ENCODE measurements around the gene TPP1. TPM values are rescaled to one million over a fixed set of nuclear protein-coding genes. Genes with fewer than 3 reads are reported as not detected.
A peak's percentile ranks its signal among the peaks of the same experiment; 100 is the strongest.

TPP1 gene
- total and polyA plus RNA-seq, 9 donors = 21.0 to 360 (median 58.2) TPM

DNA sequence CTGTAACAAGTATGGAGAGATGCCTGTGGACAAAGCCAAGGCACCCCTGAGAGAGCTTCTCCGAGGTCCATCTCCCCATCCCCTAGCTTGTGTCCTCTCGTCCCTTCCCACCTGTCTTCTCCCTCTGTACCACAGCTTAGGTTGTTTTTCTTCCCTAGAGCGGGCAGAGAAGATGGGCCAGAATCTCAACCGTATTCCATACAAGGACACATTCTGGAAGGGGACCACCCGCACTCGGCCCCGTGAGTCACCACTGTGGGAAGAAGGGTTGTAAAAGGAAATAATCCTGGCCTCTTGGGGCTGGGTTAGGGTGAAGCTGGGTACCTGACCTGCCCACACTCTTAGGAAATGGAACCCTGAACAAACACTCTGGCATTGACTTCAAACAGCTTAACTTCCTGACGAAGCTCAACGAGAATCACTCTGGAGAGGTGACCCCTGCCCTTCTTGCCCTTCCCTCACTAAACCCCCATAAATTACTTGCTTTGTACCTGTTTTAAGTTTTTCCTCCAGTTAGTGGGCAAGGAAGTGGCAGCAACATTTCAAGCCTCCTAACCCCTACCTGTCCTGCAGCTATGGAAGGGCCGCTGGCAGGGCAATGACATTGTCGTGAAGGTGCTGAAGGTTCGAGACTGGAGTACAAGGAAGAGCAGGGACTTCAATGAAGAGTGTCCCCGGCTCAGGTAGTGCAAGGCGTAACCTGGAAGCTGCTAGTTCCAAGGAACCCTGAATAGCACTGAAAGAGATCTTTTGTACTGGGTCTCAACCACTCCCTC, 10.3 kb downstream of the TPP1 start:
- no peak for TF ChIP-seq EP300 (IDR thresholded peaks at IDR 0.05)
- no peak for TF ChIP-seq POLR2A (IDR thresholded peaks at IDR 0.05)

DNA sequence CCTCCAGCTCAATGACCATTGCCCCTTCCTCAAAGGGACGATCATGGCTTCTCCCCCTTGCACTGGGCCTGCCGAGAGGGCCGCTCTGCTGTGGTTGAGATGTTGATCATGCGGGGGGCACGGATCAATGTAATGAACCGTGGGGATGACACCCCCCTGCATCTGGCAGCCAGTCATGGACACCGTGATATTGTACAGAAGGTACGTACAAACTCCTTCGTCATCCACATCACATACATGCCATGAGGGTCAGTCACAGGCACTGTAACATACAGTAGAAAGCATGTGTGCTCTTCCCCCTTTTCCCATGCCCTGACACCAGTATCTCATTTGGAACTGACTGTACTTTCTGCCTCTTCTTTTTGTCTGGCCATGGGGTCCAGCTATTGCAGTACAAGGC, 11.2 kb downstream of the TPP1 start:
- intact Hi-C loops (cut with DNase I) = loop anchor here (5.0 to 10.0 kb wide), 4 partner anchors 77 to 371 kb away; partner anchors contain the start of genes CNGA4 (in 1 of the 4), MRPL17 (in 1 of the 4) and TRIM3 (in 1 of the 4)
- DNase-seq = peak in 2 of 5 donors; percentile 8 to 42
- TF ChIP-seq EP300 (IDR thresholded peaks at IDR 0.05) (no peak), POLR2A (IDR thresholded peaks at IDR 0.05) (no peak)
- TF ChIP-seq, protein P1, sequence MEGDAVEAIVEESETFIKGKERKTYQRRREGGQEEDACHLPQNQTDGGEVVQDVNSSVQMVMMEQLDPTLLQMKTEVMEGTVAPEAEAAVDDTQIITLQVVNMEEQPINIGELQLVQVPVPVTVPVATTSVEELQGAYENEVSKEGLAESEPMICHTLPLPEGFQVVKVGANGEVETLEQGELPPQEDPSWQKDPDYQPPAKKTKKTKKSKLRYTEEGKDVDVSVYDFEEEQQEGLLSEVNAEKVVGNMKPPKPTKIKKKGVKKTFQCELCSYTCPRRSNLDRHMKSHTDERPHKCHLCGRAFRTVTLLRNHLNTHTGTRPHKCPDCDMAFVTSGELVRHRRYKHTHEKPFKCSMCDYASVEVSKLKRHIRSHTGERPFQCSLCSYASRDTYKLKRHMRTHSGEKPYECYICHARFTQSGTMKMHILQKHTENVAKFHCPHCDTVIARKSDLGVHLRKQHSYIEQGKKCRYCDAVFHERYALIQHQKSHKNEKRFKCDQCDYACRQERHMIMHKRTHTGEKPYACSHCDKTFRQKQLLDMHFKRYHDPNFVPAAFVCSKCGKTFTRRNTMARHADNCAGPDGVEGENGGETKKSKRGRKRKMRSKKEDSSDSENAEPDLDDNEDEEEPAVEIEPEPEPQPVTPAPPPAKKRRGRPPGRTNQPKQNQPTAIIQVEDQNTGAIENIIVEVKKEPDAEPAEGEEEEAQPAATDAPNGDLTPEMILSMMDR (IDR thresholded peaks at IDR 0.05) = no peak
- Histone ChIP-seq H3K27me3 (no peaks in the 10 kb centered on the region), H3K4me1 (ENCODE audit: insufficient read depth) (peaks cover 13% of the 10 kb centered on the region), H3K9me3 (no peaks in the 10 kb centered on the region), H3K27ac (peak overlapping the region in 1 of 2 donors; percentile 86), H3K4me3 (no peak overlapping the region), H3K36me3 (no peaks in the 10 kb centered on the region)
- 80 to 87% (median 85%) methylated on average over 9 of the region's 9 CpGs for WGBS, 3 donors

More for the DNA sequence above, 10.3 kb downstream of the TPP1 start:
- Histone ChIP-seq H3K27ac (no peak overlapping the region), H3K27me3 (no peaks in the 10 kb centered on the region), H3K4me3 (no peak overlapping the region), H3K36me3 (no peaks in the 10 kb centered on the region), H3K4me1 (ENCODE audit: insufficient read depth) (peaks cover 13% of the 10 kb centered on the region), H3K9me3 (no peaks in the 10 kb centered on the region)
- peak in 1 of 5 donors; percentile 6 for DNase-seq
- intact Hi-C loops (cut with DNase I) = loop anchor here (5.0 to 10.0 kb wide), 4 partner anchors 76 to 372 kb away; partner anchors contain the start of genes CNGA4 (in 1 of the 4), MRPL17 (in 1 of the 4) and TRIM3 (in 1 of the 4)
- WGBS, 3 donors = 71 to 78% (median 77%) methylated on average over 14 of the region's 14 CpGs

DNA sequence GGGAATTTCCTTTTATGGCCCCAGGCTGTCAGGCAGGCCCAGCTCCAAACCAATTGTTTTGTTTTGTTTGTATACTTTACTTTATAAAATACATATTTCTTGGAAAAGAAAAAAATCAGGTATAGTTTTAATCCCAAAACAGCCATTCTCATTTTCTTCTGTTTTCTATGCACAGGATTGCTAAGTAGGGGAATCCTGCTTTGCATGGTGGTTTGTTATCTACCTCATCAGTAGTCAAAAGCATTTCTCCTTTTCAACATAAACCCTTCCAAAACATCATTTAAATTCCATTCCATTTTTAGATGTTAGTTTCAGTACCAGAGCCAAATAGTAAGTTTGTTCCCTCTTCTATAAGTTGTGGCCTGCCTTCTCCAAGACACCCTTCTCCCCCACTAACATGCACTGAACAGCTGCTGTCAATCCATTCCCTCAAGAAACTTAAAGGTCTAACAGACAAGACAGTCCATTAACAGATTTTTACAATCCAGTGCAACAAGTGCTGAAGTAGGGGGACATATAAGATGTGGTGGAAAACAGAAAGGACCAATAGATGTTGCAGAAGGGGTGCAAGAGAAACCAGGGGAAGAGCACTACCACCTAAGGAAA, 11.9 kb downstream of the TPP1 start:
- intact Hi-C loops (cut with DNase I) = loop anchor here (5.0 to 10.0 kb wide), 4 partner anchors 78 to 370 kb away; partner anchors contain the start of genes CNGA4 (in 1 of the 4), MRPL17 (in 1 of the 4) and TRIM3 (in 1 of the 4)
- no peaks in the 10 kb centered on the region for H3K27me3 ChIP-seq
- H3K36me3 ChIP-seq = no peaks in the 10 kb centered on the region
- H3K27ac ChIP-seq = peak overlapping the region in 1 of 2 donors; percentile 86
- H3K9me3 ChIP-seq = no peaks in the 10 kb centered on the region
- TF ChIP-seq EP300 (IDR thresholded peaks at IDR 0.05) (no peak), POLR2A (IDR thresholded peaks at IDR 0.05) (no peak)
- TF ChIP-seq, protein P1 (IDR thresholded peaks at IDR 0.05) = no peak
- H3K4me3 ChIP-seq = peak overlapping the region; percentile 14
- no peak for DNase-seq
- H3K4me1 ChIP-seq (ENCODE audit: insufficient read depth) = peaks cover 16% of the 10 kb centered on the region

DNA sequence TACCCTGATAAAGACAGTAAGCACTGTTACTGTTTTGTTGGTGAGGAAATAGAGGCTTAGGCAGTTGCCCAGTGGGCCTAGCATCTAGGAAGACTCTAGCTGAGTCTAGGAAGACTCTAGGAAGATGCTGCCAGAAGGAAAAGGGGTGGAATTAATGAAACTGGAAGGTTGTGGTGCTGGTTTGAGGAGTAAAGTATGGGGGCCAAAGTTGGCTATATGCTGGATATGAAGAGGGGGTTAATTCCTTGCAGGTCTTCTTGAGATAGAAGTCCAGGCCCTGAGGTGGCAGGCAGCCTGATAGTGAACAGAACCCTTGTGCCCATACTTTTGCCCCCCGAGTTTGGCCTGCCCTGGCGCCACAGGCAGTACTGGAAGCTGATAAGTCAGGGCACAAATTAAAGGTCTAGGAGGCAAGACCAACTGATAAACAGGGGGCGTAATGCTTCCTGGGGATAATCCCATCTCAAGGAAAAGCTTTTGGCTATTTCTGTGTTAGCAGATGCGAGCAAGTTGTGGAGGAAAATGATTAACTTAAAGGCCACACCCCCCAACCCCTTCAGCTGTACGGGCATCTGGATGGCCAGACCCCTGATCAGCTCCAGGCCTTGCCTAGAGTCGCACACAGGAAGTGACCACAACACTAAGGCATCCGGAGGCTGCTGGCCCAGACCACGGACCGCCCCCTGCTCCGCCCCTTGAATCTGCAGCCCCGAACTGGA, 12.6 kb downstream of the TPP1 start:
- Histone ChIP-seq H3K9me3 (no peaks in the 10 kb centered on the region), H3K27ac (peak overlapping the region; percentile 77 to 86), H3K36me3 (no peaks in the 10 kb centered on the region), H3K27me3 (no peaks in the 10 kb centered on the region), H3K4me1 (ENCODE audit: insufficient read depth) (peaks cover 19% of the 10 kb centered on the region), H3K4me3 (peak overlapping the region; percentile 28)
- DNase-seq = peak; percentile 92 to 95 (median 92)
- TF ChIP-seq, protein P1 (IDR thresholded peaks at IDR 0.05) = no peak
- peak; percentile 89 for TF ChIP-seq POLR2A (IDR thresholded peaks at IDR 0.05)
- TF ChIP-seq EP300 (IDR thresholded peaks at IDR 0.05) = no peak
- 2 to 6% (median 5%) methylated on average over 11 of the region's 11 CpGs for WGBS, 3 donors
- intact Hi-C loops (cut with DNase I) = loop anchor here (5.0 to 10.0 kb wide), 4 partner anchors 78 to 369 kb away; partner anchors contain the start of genes CNGA4 (in 1 of the 4), MRPL17 (in 1 of the 4) and TRIM3 (in 1 of the 4)
